NCI-H2196 treated with DMSO at 0.1 percent for 48 hours (cell line): ENCODE data around the gene PLXNB2.

ENCODE experiments used
- DNase-seq: peaks from one replicate; lab custom pipeline; 2025; ENCODE audit not compliant: unreplicated experiment; lab: John Stamatoyannopoulos, UW

The PLXNB2 gene

GRCh38 chr22:50269573-50269969 is 37.9 kb downstream of the PLXNB2 start:
- DNase-seq = no peak

GRCh38 chr22:50268655-50269113 is 38.8 kb downstream of the PLXNB2 start:
- peak; percentile 57 for DNase-seq

- no peak for DNase-seq
Measured at GRCh38 chr22:50267591-50268390, 39.7 kb downstream of the PLXNB2 start.

GRCh38 chr22:50266994-50267393 is 40.5 kb downstream of the PLXNB2 start:
- no peak for DNase-seq

GRCh38 chr22:50264946-50265669 is 42.3 kb downstream of the PLXNB2 start:
- no peak for DNase-seq

- no peak for DNase-seq
Measured at GRCh38 chr22:50264104-50264745, 43.2 kb downstream of the PLXNB2 start.

GRCh38 chr22:50262973-50263617 is 44.4 kb downstream of the PLXNB2 start:
- DNase-seq = no peak

GRCh38 chr22:50262460-50262911 is 45.0 kb downstream of the PLXNB2 start:
- DNase-seq = no peak

- DNase-seq = no peak
Measured at GRCh38 chr22:50261615-50262459, 45.6 kb downstream of the PLXNB2 start, which contains the start of gene MAPK12. Gene MAPK12 (minus strand): TSS chr22:50261683. CDS start chr22:50261509, 174 bp downstream.

- no peak for DNase-seq
Measured at GRCh38 chr22:50260801-50261614, 46.4 kb downstream of the PLXNB2 start.

GRCh38 chr22:50260434-50260800 is 47.0 kb downstream of the PLXNB2 start:
- DNase-seq = no peak

- DNase-seq = no peak
Measured at GRCh38 chr22:50259302-50259701, 48.1 kb downstream of the PLXNB2 start.

GRCh38 chr22:50258361-50259292 is 48.8 kb downstream of the PLXNB2 start:
- no peak for DNase-seq

GRCh38 chr22:50257451-50258360 is 49.7 kb downstream of the PLXNB2 start:
- no peak for DNase-seq

GRCh38 chr22:50257041-50257440 is 50.4 kb downstream of the PLXNB2 start:
- DNase-seq = no peak

GRCh38 chr22:50256258-50256862 is 51.1 kb downstream of the PLXNB2 start:
- no peak for DNase-seq

- DNase-seq = no peak
Measured at GRCh38 chr22:50255607-50256006, 51.8 kb downstream of the PLXNB2 start.
